AG20443 (cell line): Measurements from ENCODE around the gene WASHC3.
"Not testable (repeated sequence)": the region's sequence is repeated elsewhere in the genome, so short reads cannot be mapped to it uniquely, and the experiment has no call there.

Experiments
- DNase-seq: peaks from one replicate; pipeline ENCODE4 v3.0.0; 2012; ENCODE audit warnings: low spot score, mixed read lengths

The WASHC3 gene, protein sequence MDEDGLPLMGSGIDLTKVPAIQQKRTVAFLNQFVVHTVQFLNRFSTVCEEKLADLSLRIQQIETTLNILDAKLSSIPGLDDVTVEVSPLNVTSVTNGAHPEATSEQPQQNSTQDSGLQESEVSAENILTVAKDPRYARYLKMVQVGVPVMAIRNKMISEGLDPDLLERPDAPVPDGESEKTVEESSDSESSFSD

DNA sequence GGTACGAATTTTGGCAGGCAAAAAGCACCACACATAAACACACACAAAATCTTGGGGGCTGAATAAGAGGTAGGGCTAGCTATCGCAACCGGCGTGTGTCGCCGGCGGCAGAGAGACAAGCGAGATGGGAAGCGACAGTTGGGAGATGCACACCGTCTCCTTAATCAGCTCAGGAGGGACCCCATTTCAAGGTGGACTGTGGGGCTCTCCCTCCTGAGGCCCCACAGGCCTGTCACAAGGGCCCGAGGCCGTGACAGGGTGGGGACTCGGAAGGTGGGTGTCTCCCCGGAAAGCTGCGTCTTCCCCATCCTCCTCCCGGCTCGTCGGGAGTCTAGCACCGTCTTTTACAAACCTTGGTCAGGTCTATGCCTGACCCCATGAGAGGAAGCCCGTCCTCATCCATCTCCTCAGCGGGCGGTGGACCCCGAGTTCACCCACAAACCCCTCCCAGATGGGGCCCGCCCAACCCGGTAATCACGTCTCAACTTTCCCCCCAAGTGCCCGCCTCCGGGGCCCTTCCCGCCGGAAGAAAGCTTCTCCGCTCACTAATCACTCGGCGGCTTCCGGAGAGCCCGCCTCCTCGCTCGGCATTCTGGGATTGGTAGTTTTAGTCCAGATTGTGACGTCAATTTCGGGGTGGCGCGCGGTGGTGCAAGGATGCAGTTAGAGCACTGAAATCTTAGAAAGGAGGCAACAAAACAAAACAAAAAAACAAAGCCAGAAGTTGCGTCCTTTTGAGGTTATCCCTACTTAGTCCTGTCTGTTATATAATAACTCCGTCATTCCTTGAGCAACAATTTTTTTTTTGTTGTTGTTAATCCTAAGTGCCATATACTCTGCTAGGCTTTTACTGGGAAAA, at the start of gene WASHC3:
TSS of gene WASHC3 (minus strand) at position 432 of the 859 bp plus-strand sequence. CDS start at position 403, 29 bp downstream.
- DNase-seq, result peak; percentile 96

DNA sequence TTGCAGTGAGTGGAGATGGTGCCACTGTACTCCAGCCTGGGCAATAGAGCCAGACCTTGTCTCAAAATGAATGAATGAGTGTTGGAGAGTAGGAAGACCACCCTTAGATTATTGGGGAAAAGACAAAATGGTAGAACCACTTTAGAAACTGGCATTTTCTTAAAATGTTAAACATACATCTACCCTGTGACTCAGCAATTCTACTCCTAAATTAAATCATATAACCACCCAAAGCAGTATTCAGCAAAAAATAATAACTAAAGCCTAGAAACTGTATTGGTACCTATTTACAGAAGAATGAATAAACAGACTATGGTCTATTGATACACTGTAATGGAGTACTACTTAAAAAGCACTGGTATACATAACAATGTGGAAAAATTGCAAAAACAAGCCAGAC, 49.0 kb upstream of the WASHC3 start:
- DNase-seq, result no peak

DNA sequence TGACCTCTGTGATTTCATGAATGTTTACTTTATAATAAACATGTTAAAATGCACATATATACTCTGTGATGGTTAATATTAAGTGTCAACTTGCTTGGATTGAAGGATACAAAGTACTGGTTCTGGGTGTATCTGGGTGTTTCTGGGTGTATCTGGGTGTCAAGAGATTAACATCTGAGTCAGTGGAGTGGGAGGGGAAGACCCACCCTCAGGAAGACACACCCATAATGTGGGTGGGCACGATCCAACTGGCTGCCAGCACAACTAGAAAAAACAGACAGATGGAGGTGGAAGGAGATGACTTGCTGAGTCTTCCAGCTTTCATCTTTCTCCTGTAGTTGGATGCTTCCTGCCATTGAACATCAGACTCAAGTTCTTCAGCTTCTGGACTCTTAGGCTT, 46.2 kb upstream of the WASHC3 start:
- no peak for DNase-seq

DNA sequence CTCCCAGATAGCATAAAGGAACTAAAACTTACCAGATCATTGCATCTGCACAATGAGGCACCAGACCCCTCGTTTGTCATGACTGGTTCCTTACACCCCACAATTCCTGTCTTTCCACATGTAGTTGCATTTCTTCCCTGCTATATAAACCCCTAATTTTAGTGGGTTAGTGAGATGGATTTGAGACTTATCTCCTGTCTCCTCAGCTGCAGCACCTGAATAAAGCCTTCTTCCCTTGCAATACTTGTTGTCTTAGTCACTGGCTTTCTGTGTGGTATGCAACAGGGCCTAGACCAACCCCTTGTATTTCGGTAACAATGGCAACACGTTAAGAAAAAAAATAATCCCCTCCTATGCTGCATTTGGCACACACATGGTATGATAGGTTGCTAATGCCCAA, 45.1 kb upstream of the WASHC3 start:
- DNase-seq, result no peak

DNA sequence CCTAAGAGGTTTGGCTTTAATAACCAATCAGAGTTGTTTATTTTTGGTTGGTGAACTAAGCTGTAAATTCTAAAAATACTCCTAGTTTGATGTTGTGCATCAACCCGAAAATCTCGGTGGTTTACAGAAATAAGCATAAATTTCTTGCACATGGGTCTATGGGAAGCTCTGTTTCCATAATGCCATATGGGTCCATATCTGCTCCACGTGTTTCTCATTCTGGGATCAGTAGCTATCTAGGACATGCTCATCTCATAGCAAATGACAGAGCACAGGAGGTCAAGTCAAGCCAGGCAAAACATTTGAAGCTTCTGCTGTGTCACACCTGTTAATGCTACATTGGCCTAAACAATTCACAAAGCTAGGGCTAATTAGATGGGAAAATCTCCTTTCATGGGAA, 35.1 kb upstream of the WASHC3 start:
- no peak for DNase-seq

DNA sequence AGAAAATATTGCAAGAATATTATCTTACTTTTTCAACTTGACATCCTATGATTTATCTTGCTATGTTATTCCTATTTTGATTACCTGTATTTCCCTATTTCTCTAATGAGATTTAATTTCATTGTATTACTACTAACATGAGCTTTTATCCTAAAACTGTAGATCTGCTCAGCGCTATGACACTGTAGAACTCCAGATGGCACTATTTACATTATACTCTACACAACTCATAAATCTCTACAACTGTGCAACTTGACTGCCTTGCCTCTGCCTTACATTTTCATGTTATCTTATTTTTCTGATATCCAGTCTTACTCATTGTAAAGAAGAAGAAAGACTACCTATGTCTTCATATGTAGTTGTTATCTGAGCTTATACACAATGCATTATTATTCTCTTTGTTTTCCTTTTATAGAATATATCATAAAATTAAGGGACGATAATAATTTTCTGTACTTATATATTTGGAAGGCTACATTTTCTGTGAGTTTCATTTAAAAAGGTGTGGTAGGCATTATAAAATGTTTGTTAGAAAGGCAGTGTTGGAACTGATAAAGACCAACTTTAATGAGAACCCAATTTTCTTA, 34.0 kb upstream of the WASHC3 start:
- peak; percentile 11 for DNase-seq

DNA sequence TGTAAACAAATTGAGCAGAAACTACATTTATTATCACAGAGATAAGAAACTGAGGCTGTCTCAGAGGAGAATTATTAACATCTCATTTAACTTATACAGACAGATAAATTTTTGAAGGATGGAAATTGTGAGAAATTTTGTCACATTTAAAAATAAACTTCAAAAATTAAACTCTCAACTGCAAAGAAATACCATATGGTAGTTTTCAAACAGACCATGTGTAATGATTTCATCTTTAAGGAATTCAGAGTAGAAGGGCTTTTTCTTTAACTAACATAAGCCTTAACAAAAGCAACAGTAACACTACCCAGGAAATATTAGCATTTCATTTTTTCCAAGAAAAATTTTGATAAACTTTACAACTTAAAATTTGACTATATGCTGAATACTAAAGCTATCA, 31.5 kb upstream of the WASHC3 start:
- peak; percentile 9 for DNase-seq

DNA sequence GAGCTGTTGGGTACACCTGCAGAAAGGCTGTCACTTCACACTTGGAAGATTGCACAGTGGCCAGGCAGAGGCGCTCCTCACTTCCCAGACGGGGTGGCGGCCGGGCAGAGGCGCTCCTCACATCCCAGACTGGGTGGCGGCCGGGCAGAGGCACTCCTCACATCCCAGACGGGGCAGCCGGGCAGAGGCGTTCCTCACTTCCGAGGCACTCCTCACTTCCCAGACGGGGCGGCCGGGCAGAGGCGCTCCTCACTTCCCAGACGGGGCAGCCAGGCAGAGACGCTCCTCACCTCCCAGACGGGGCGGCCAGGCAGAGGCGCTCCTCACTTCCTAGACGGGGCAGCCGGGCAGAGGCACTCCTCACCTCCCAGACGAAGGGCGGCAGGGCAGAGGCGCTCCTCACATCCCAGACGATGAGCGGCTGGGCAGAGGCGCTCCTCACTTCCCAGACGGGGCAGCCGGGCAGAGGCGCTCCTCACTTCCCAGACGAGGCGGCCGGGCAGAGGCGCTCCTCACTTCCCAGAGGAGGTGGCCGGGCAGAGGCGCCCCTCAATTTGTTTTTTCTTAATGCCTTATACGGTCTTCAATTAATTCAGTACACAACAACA, 27.5 kb upstream of the WASHC3 start:
- not testable (repeated sequence) for DNase-seq

DNA sequence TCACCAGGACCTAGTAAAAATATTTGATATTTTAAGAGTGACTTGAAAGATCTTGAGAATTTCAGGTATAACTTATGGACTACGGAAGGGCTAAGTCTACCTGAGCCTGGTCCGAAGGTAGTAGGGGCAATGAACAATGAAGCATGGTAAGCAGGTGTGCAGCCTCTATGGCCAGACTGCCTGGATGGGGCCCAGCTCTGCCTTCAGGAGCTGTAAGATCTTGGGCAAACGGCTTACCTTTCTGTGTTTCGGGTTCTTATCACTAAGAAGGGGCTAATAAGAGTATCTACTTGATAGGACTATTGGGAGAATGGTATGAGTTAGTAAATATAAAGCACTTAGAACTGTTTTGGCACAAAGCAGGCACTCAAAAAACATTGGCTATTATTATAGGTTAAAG, 19.1 kb upstream of the WASHC3 start:
- DNase-seq, result no peak

DNA sequence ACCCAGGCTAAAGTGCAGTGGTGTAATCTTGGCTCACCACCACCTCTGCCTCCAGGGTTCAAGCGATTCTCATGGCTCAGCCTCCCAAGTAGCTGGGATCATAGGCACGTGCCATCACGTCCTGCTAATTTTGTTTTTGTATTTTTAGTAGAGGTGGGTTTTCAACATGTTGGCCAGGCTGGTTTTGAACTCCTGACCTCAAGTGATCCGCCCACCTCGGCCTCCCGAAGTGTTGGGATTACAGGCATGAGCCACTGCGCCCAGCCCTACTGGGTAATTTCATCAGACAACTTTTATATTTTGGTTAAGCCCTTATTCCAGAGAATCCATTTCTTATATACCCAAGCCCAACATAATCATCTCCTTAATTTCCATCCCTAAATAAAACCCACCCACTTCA, 10.3 kb upstream of the WASHC3 start:
- DNase-seq, result not testable (repeated sequence)

DNA sequence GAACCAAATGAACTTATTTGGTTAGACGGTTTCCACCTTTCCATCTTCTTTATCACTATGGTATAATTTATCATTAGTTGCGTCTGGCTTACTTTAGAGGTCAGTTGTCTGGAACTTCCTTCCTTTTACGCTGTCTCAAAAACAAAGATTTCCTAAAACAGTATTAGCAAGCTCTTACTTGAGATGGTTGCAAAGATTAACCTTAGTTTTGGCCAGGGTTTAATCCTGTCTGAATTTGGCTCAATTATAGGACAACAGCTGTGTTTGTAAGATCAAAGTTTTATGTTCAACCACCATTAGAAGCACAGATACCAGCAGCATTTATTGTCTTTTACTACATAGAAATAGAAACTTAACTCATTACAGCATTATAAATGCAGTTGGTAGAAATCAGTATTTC, 7.9 kb upstream of the WASHC3 start:
- DNase-seq, result no peak

DNA sequence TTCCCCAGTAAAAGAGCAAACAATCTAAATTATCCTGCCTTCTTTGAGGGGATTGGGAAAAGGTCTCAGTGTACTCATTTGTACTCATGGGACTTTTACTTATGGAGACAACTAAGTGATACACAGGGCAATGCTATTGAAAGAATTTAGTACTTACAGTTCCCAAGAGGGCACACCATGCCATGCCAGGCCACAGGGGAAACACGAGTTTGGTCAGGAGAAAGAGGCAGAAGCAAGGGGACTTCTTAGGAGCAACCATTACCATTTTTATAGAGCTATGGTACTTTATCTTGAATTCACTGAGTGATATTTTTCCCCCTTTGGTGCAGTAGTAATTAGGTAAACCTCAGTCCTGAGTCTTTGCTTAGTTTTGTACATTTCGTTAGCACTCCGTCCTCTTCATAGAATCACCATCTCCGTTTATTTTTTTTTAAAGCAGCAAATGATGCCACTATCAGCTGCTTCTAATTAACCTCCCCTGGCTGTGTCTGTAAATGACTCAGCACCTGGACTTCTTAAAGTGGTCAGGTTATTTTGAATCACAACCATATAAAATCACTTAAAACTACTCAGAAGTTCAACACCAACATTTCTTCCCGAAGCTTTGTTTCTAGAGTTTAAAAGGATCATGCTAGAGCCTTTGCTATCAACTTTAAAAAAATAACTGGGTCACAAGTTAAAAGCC, 5.9 kb upstream of the WASHC3 start:
- DNase-seq, result peak; percentile 44

DNA sequence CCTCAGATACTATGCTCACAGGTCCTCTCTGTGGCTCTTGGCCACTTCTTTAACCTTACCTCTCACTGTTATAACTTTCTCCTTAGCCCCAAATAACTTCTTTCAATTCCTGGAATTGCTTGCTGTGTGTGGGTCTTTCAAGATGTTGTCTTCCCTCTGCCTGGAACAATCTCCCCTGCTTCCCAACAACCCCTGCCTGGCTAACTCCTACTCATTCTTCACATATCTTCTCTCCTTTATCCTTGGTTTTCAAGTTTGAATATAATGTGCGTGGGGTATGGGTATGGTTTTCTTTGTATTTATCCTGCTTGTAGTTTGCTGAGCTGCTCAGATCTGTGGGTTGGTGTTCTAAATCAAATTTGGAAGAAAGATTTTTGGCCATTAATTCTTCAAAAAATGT, 2.7 kb upstream of the WASHC3 start:
- no peak for DNase-seq

DNA sequence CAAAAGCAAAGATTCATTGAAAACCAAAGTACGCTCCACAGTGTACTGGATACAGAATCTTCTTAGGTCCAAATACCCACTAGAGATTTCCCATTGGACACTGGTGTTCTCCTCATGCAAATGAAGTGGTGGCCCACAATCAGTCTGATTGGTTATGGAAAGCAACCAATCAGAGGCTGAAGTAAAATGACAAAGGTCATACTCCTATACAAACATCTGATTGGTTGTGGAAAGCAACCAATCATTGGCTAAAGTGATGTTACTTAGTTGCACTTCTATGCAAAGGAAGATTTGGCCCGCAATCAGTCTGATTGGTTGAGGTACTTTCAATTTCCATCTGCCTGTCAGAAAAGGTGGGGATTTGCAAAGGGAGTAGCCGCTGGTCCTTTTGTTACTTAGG, 1.3 kb upstream of the WASHC3 start:
- no peak for DNase-seq

DNA sequence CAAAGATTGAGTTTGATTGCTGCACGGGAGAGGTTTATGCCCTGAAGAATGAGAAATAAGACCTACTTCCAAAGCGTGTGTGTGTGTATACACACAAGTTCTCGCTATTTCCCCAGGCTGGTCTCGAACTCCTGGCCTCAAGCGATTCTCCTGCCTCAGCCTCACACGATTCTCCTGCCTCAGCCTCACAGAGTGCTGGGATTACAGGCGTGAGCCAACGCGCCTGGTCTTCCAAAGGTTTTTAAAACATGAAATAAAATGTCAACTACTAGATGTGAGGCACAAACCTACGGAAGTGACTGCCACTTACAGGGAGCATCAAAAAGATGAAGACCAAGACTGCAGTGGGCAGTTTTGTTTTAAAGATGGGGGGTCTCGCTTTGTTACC, 622 bp upstream of the WASHC3 start:
- no peak for DNase-seq

DNA sequence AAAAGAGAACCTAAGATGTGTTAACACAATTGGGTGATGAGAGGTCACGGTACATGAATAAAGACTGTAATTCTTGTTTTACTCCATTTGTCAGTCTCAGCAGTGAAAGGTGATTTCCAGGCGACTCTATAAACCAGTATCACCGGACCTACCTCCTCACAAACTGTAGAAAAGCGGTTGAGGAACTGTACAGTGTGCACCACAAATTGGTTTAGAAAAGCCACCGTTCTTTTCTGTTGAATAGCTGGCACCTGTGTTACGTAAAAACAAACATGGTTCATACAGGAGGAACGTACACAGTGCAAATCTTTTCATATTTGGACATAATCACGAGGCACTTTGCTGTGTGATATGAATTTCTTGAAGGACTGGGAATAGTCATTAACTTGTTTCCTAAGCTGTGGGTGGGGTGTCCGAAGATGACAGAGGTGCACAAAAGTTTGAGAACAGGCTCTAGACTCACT, 663 bp downstream of the WASHC3 start:
- no peak for DNase-seq

DNA sequence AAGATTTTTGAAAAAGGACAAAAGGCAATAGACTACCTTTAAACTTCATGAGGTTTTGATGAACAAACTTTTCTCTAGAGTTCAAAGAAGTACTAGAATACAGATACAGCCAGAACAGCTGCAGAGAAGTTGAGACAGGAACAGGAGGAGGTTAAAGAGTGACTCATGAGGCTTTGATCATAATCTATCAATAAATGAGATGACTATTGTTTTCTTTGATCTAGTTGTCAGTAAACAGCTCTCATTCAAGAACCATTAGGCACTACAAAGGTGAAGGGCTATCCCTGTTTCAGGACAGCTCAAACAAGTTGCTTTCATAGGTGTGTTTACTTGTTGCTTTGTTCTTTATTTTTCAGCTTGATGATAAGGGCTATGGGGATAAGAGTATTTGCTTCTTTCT, 2.4 kb downstream of the WASHC3 start:
- no peak for DNase-seq

DNA sequence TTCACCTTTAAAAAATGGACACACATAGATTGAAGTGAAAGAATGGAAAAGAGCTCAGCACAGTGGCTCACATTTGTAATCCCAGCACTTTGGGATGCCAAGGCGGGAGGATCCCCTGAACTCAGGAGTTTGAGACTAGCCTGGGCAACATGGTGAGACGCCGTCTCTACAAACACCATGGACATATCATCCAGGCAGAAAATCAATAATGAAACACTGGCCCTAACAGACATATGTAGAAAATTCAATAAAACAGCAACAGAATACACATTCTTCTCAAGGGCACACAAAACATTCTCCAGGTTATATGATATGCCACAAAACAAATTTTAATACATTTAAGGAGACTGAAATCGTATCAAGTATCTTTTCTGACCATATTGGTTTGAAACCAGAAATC, 7.4 kb downstream of the WASHC3 start:
- no peak for DNase-seq

DNA sequence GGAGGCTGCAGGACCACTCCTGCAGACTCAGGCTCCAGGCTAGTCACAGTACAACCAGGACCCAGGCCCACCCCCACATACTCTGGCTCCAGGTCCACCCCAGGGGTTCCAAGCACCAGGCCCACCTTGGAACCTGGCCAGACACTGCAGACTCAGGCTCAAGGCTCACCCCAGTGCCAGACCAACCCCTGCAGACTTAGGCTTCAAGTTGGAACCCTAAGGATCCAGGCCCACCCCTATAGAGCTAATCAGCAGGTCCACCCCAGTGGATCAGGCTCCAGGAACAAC, 8.8 kb downstream of the WASHC3 start:
- no peak for DNase-seq

DNA sequence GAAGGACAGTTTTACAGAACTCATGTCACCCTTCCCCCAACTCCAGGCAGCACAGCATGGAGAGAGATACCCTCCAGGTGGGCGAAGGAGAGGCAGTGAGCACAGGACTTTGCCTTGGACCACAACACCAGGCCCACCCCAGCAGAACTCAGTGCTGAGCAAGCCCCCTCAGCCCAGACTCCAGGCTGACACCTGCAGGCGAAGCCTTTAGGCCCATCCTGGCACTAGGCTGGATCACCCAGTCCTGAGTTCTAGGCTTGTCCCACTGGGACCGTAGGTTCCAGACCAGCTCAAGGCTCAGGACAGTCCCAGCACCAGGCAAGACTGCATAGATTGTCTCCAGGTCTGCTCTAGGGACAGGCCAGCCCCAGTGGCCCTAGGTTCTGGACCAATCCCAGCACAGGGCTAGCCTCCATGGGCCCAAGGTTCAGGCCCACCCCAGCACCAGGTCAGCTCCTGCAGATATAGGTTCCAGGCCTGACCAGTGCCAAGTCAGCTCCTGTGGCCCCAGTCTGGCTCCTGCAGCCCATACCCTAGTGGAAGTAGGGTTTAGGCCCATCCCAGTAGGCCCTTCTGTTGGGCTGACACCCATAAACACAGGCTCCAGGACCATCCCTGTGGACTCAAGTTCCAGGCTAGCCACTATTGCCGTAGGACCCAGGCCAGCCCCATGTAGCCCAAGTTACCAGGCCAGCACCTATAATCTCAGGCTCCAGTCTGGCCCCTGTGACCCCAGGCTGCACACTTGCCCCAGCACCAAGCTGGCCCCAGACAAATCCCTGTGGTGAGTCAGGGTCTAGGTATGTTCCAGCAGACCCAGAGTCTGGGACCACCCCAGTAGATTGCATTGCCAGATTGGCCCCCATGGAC, 9.4 kb downstream of the WASHC3 start:
- DNase-seq, result no peak

DNA sequence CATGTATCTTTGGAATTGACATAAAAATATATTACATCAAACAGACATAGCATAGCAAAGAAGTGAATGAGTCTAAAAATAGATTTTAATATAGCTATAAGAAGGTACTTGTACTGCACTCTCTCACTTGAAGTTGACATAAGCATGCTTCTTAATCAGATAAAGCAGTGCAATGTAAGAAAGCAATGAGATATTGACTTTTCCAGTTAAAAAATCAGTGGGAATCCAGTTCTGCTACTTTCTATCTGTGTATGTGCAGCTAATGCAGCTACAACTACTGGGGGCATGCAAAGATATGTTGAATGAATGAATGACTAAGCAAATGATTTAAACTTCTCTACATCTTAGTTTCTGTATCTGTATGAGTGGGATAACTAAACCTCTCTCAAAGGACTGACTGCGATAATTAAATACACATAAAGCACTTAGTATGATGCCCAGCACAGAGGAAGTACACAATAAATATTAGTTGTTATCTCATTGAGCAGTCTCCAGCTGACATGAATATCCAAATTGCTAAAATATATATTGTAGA, 10.3 kb downstream of the WASHC3 start:
- DNase-seq, result no peak
